Measurements from ENCODE around the gene CBARP.

- no peak for TF ChIP-seq POLR2AphosphoS5 (IDR thresholded peaks at IDR 0.05; ENCODE audit: low read depth, low read length)
- TF ChIP-seq, protein P1, sequence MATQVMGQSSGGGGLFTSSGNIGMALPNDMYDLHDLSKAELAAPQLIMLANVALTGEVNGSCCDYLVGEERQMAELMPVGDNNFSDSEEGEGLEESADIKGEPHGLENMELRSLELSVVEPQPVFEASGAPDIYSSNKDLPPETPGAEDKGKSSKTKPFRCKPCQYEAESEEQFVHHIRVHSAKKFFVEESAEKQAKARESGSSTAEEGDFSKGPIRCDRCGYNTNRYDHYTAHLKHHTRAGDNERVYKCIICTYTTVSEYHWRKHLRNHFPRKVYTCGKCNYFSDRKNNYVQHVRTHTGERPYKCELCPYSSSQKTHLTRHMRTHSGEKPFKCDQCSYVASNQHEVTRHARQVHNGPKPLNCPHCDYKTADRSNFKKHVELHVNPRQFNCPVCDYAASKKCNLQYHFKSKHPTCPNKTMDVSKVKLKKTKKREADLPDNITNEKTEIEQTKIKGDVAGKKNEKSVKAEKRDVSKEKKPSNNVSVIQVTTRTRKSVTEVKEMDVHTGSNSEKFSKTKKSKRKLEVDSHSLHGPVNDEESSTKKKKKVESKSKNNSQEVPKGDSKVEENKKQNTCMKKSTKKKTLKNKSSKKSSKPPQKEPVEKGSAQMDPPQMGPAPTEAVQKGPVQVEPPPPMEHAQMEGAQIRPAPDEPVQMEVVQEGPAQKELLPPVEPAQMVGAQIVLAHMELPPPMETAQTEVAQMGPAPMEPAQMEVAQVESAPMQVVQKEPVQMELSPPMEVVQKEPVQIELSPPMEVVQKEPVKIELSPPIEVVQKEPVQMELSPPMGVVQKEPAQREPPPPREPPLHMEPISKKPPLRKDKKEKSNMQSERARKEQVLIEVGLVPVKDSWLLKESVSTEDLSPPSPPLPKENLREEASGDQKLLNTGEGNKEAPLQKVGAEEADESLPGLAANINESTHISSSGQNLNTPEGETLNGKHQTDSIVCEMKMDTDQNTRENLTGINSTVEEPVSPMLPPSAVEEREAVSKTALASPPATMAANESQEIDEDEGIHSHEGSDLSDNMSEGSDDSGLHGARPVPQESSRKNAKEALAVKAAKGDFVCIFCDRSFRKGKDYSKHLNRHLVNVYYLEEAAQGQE (IDR thresholded peaks at IDR 0.05; ENCODE audit: insufficient read depth in 1 of 2, low read depth in 2 of 2, low read length in 2 of 2), result no peak
Observed at GRCh38 chr19:1272423-1273262, 34.8 kb upstream of the CBARP start.

All from PFSK-1 (cell line).